HG02759 (cell line): ENCODE data around the gene HNF4A.
"Not testable (repeated sequence)": the region's sequence is repeated elsewhere in the genome, so short reads cannot be mapped to it uniquely, and the experiment has no call there.

Experiments used
- ATAC-seq: cut with Tn5 transposase; IDR thresholded peaks from one replicate; pipeline ENCODE4 v1.9.1; 2021; ENCODE audit warnings: mild to moderate bottlenecking, moderate library complexity; ENCODE audit not compliant: unreplicated experiment

Gene HNF4A

GRCh38 chr20:44344723-44345122 lies 10.8 kb upstream of the HNF4A start:
- no peak for ATAC-seq

- no peak for ATAC-seq
Observed at GRCh38 chr20:44345147-44345546, 10.4 kb upstream of the HNF4A start.

- not testable (repeated sequence) for ATAC-seq
Observed at GRCh38 chr20:44345941-44346340, 9.6 kb upstream of the HNF4A start.

- ATAC-seq, result no peak
Observed at GRCh38 chr20:44348168-44348659, 7.3 kb upstream of the HNF4A start.

GRCh38 chr20:44349349-44349748 lies 6.2 kb upstream of the HNF4A start:
- no peak for ATAC-seq

- no peak for ATAC-seq
Observed at GRCh38 chr20:44350567-44350966, 4.9 kb upstream of the HNF4A start.

GRCh38 chr20:44354979-44355497 lies 461 bp upstream of the HNF4A start:
- no peak for ATAC-seq

GRCh38 chr20:44356353-44356723 lies 839 bp downstream of the HNF4A start:
- ATAC-seq, result no peak

GRCh38 chr20:44357020-44357419 lies 1.5 kb downstream of the HNF4A start:
- ATAC-seq, result no peak

- ATAC-seq, result no peak
Observed at GRCh38 chr20:44357555-44358125, 2.1 kb downstream of the HNF4A start.

- no peak for ATAC-seq
Observed at GRCh38 chr20:44358776-44359175, 3.3 kb downstream of the HNF4A start.

GRCh38 chr20:44360221-44360620 lies 4.7 kb downstream of the HNF4A start:
- no peak for ATAC-seq

- no peak for ATAC-seq
Observed at GRCh38 chr20:44361021-44361420, 5.5 kb downstream of the HNF4A start.

GRCh38 chr20:44362466-44362940 lies 7.0 kb downstream of the HNF4A start:
- ATAC-seq, result no peak

GRCh38 chr20:44364068-44364467 lies 8.6 kb downstream of the HNF4A start:
- ATAC-seq, result no peak

GRCh38 chr20:44364780-44365179 lies 9.3 kb downstream of the HNF4A start:
- no peak for ATAC-seq

GRCh38 chr20:44367746-44368145 lies 12.2 kb downstream of the HNF4A start:
- ATAC-seq, result no peak

- ATAC-seq, result no peak
Observed at GRCh38 chr20:44370639-44371218, 15.2 kb downstream of the HNF4A start.

GRCh38 chr20:44382641-44383040 lies 27.1 kb downstream of the HNF4A start:
- no peak for ATAC-seq

GRCh38 chr20:44384423-44385027 lies 29.0 kb downstream of the HNF4A start:
- ATAC-seq, result no peak

- ATAC-seq, result no peak
Observed at GRCh38 chr20:44388466-44389023, 33.0 kb downstream of the HNF4A start.

GRCh38 chr20:44389871-44390270 lies 34.4 kb downstream of the HNF4A start:
- ATAC-seq, result no peak
